ENCODE data around the gene CCDC50.

DNA sequence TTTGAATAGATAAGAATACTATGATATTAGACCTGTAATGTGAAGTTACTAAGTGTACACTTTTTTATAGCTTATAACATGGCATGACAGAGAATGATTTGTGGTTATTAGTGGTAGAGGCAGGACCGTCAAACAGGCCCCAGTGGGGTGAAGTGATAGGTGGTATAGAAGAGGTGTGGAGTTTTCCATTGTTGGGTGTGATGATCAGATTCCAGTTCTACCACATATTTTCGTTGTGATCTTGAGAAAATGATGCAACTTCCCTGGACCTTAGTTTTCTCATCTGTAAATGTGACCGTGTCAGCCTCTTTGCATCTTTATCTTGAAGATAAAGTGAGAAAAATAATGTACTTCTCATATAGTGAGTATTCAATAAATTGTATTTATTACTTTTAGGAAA is 31.4 kb downstream of the CCDC50 start:
- TF ChIP-seq, protein P1, sequence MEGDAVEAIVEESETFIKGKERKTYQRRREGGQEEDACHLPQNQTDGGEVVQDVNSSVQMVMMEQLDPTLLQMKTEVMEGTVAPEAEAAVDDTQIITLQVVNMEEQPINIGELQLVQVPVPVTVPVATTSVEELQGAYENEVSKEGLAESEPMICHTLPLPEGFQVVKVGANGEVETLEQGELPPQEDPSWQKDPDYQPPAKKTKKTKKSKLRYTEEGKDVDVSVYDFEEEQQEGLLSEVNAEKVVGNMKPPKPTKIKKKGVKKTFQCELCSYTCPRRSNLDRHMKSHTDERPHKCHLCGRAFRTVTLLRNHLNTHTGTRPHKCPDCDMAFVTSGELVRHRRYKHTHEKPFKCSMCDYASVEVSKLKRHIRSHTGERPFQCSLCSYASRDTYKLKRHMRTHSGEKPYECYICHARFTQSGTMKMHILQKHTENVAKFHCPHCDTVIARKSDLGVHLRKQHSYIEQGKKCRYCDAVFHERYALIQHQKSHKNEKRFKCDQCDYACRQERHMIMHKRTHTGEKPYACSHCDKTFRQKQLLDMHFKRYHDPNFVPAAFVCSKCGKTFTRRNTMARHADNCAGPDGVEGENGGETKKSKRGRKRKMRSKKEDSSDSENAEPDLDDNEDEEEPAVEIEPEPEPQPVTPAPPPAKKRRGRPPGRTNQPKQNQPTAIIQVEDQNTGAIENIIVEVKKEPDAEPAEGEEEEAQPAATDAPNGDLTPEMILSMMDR (IDR thresholded peaks at IDR 0.05): no peak
- TF ChIP-seq POLR2A (IDR thresholded peaks at IDR 0.05): no peak
- TF ChIP-seq POLR2AphosphoS5 (IDR thresholded peaks at IDR 0.05): no peak
- no peak for TF ChIP-seq EP300 (IDR thresholded peaks at IDR 0.05)
